ENCODE data around the gene EI24. TPM values are rescaled to one million over a fixed set of nuclear protein-coding genes. Genes with fewer than 3 reads are reported as not detected.

EI24 gene
- total and polyA plus RNA-seq, 2 of the 8 experiments (the other 6 are each of a cell fraction or from before 2014, with no cell fraction given), result 135 to 264 TPM

DNA sequence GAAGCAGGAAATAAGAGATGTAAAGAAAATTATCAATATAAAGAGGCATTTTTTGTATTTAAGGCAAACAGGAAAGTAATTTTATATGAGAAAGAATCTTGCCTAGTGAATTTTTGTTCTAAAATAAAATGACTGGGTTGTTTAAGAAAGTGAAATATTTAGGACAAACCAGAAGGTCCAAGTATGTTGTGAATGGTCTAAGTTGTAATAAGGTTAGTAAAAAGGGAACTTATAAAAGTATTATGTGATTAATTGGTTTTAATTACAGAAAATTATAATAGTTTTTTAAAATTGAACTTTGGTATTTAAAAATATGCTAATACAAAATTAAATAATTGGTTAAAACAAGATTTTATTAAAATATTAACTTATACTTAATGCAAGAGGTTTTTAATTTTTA lies 26.6 kb upstream of the EI24 start:
- H2BK120ac ChIP-seq (replicated peaks; ENCODE audit: low read depth, low read length), result no peak overlapping the region
- H3K4me2 ChIP-seq (ENCODE audit: insufficient read depth in 1 of 2, low read depth in 2 of 2, low read length in 2 of 2), result no peak overlapping the region
- no peak overlapping the region for H2BK20ac ChIP-seq (ENCODE audit: low read length)
- no peaks in the 10 kb centered on the region for H3K4me1 ChIP-seq (replicated peaks in 1 of 4; ENCODE audit: control insufficient read depth in 3 of 4, insufficient read depth in 4 of 4, low read length in 3 of 4)
- no peak overlapping the region for H3K18ac ChIP-seq (ENCODE audit: extremely low read depth, low read length)
- no peak overlapping the region for H2AK5ac ChIP-seq (ENCODE audit: low read depth, low read length)
- H3K9ac ChIP-seq (replicated peaks in 1 of 4; ENCODE audit: extremely low read depth in 1 of 4, low read depth in 3 of 4, low read length in 3 of 4), result no peak overlapping the region
- ChIA-PET POLR2A (ENCODE audit: partially characterized antibody) (no interaction called here), CTCF (ENCODE audit: partially characterized antibody) (no interaction called here)
- H2BK12ac ChIP-seq (ENCODE audit: low read depth, low read length), result no peak overlapping the region
- peaks cover 16 to 25% of the 10 kb centered on the region in 2 experiments for H3K9me3 ChIP-seq (ENCODE audit: insufficient read depth in 2 of 2, low read depth in 1 of 2, low read length in 1 of 2)
- FAIRE-seq (no peak), DNase-seq (ENCODE audit: low read depth in 1 of 2, low spot score in 2 of 2) (no peak)
- no peaks in the 10 kb centered on the region for H3K23me2 ChIP-seq (ENCODE audit: low read depth, low read length)
- TF ChIP-seq KDM1A (IDR thresholded peaks at IDR 0.05; ENCODE audit: borderline replicate concordance, low read length) (no peak), FOSL1 (IDR thresholded peaks at IDR 0.05; ENCODE audit: insufficient read depth, low read depth, low read length) (no peak), ASH2L (IDR thresholded peaks at IDR 0.05; ENCODE audit: low read length) (no peak)
- no peaks in the 10 kb centered on the region for H3K79me1 ChIP-seq (ENCODE audit: low read depth, low read length)
- no peaks in the 10 kb centered on the region for H4K20me1 ChIP-seq (replicated peaks in 1 of 2; ENCODE audit: control insufficient read depth in 1 of 2, insufficient read depth in 2 of 2, low read length in 2 of 2)
- H4K8ac ChIP-seq (ENCODE audit: extremely low read depth, insufficient read depth, low read length), result no peak overlapping the region
- no peak overlapping the region for H2AFZ ChIP-seq (ENCODE audit: low read length)
- H4K91ac ChIP-seq (replicated peaks; ENCODE audit: insufficient read length, low read length), result no peak overlapping the region
- no peak overlapping the region for H3K27ac ChIP-seq (ENCODE audit: low read depth, low read length)
- H3K36me3 ChIP-seq (ENCODE audit: control insufficient read depth in 2 of 4, insufficient read depth in 4 of 4, low read length in 3 of 4), result no peaks in the 10 kb centered on the region; a peak in 1 of 8 replicates
- H3K27me3 ChIP-seq (replicated peaks in 1 of 4; ENCODE audit: control insufficient read depth in 3 of 4, extremely low read depth in 1 of 4, insufficient read depth in 3 of 4, low read length in 3 of 4), result no peaks in the 10 kb centered on the region
- H3K23ac ChIP-seq (ENCODE audit: insufficient read length), result no peak overlapping the region
- no peak overlapping the region for H2BK5ac ChIP-seq (ENCODE audit: low read depth, low read length)
- no peaks in the 10 kb centered on the region for H3K79me2 ChIP-seq (ENCODE audit: control insufficient read depth in 1 of 2, insufficient read depth in 2 of 2, low read length in 2 of 2)
- no peak overlapping the region for H3K4me3 ChIP-seq (ENCODE audit: extremely low read depth in 1 of 4, insufficient read depth in 2 of 4, low read depth in 3 of 4, low read length in 4 of 4)
- no peak overlapping the region for H3K14ac ChIP-seq (ENCODE audit: insufficient read length)
- no peak overlapping the region for H3K4ac ChIP-seq (replicated peaks; ENCODE audit: insufficient read length, low read depth, low read length)
- H2BK15ac ChIP-seq (ENCODE audit: low read length), result no peak overlapping the region
- no peak overlapping the region for H4K5ac ChIP-seq (ENCODE audit: insufficient read length, low read depth, low read length)
- no peak overlapping the region for H3K56ac ChIP-seq (replicated peaks; ENCODE audit: insufficient read length, low read depth, low read length)

All from H1 (cell line).